ENCODE results near the gene C1orf185.
A peak's percentile ranks its signal among the peaks of the same experiment; 100 is the strongest.
"Not testable (repeated sequence)": the region's sequence is repeated elsewhere in the genome, so short reads cannot be mapped to it uniquely, and the experiment has no call there.

The C1orf185 gene

DNA sequence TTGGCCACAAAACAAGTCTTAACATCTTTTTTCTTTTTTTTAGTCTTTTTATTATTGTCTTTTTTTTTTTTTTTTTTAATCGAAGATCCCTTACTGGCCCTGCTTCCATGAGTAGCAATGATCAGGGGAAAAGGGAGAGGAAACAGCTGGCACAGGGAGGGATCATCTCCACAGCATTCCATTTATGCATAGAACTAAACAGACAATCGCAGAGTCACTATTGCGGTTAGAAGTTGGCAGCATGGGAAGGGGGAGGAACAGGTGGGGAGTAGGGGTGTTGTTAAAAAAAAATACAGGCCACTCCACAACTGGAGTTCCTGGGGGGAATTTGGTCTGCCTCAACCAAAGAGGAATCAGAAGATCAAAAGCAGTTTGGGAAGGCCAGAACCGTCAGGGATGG lies 55.4 kb downstream of the C1orf185 start:
- Histone ChIP-seq H3K27me3 (ENCODE audit: insufficient read depth, low read length) (no peaks in the 10 kb centered on the region), H3K9me2 (ENCODE audit: low read depth, low read length) (no peaks in the 10 kb centered on the region), H2AFZ (ENCODE audit: low read length) (no peak overlapping the region), H4K20me1 (ENCODE audit: insufficient read depth, low read length) (no peaks in the 10 kb centered on the region), H3K36me3 (ENCODE audit: insufficient read depth, low read length) (no peaks in the 10 kb centered on the region), H3K4me3 (ENCODE audit: low read depth, low read length, poor library complexity, severe bottlenecking) (no peak overlapping the region), H3K79me2 (ENCODE audit: insufficient read depth, low read length) (no peaks in the 10 kb centered on the region), H3F3A (ENCODE audit: insufficient read depth, low read length) (no peaks in the 10 kb centered on the region), H3K4me2 (ENCODE audit: low read length) (peak overlapping the region; percentile 43; the same call in 1 of the 2 replicates), H3K9me3 (ENCODE audit: low read length) (0 out of 2 replicates have a peak, but pooled peaks cover 6% of the 10 kb centered on the region), H3K27ac (ENCODE audit: low read depth, low read length, poor library complexity, severe bottlenecking) (peak overlapping the region; percentile 84), H3K9ac (ENCODE audit: low read length) (peak overlapping the region; percentile 4; the same call in 1 of the 2 replicates), H3K4me1 (ENCODE audit: insufficient read depth, low read length, severe bottlenecking) (peaks cover 19% of the 10 kb centered on the region)
- TF ChIP-seq EZH2 (IDR thresholded peaks at IDR 0.05; ENCODE audit: borderline replicate concordance, low read length), result no peak
- TF ChIP-seq, protein P1, sequence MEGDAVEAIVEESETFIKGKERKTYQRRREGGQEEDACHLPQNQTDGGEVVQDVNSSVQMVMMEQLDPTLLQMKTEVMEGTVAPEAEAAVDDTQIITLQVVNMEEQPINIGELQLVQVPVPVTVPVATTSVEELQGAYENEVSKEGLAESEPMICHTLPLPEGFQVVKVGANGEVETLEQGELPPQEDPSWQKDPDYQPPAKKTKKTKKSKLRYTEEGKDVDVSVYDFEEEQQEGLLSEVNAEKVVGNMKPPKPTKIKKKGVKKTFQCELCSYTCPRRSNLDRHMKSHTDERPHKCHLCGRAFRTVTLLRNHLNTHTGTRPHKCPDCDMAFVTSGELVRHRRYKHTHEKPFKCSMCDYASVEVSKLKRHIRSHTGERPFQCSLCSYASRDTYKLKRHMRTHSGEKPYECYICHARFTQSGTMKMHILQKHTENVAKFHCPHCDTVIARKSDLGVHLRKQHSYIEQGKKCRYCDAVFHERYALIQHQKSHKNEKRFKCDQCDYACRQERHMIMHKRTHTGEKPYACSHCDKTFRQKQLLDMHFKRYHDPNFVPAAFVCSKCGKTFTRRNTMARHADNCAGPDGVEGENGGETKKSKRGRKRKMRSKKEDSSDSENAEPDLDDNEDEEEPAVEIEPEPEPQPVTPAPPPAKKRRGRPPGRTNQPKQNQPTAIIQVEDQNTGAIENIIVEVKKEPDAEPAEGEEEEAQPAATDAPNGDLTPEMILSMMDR (IDR thresholded peaks at IDR 0.05; ENCODE audit: low read length), result no peak

DNA sequence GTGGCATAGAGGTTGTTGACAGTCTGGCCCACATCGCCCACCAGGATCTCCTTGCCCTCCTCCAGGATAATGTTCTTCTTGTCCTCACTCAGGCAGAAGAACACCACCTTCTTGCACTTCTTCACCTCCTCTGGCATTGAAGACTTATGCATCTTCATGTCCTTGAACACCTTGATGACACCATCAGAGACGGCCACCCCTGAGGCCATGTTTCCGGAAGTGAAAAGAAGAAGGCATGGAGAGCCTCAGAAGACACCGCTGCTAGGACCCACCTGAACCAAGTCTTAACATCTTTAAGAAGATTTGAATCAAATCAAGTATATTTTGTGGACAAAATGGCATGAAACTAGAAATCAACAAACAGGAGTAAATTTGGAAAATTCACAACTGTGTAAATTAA lies 56.2 kb downstream of the C1orf185 start:
- H3K4me1 ChIP-seq (ENCODE audit: insufficient read depth, low read length, severe bottlenecking), result peaks cover 19% of the 10 kb centered on the region
- H3K4me3 ChIP-seq (ENCODE audit: low read depth, low read length, poor library complexity, severe bottlenecking), result no peak overlapping the region
- no peak overlapping the region for H2AFZ ChIP-seq (ENCODE audit: low read length)
- H3K27ac ChIP-seq (ENCODE audit: low read depth, low read length, poor library complexity, severe bottlenecking), result peak overlapping the region; percentile 84
- no peak overlapping the region for H3K9ac ChIP-seq (ENCODE audit: low read length)
- H4K20me1 ChIP-seq (ENCODE audit: insufficient read depth, low read length), result no peaks in the 10 kb centered on the region
- H3K4me2 ChIP-seq (ENCODE audit: low read length), result no peak overlapping the region
- H3K9me3 ChIP-seq (ENCODE audit: low read length), result 0 out of 2 replicates have a peak, but pooled peaks cover 6% of the 10 kb centered on the region
- TF ChIP-seq, protein P1 (IDR thresholded peaks at IDR 0.05; ENCODE audit: low read length), result no peak
- TF ChIP-seq EZH2 (IDR thresholded peaks at IDR 0.05; ENCODE audit: borderline replicate concordance, low read length), result no peak
- no peaks in the 10 kb centered on the region for H3K27me3 ChIP-seq (ENCODE audit: insufficient read depth, low read length)
- no peaks in the 10 kb centered on the region for H3K36me3 ChIP-seq (ENCODE audit: insufficient read depth, low read length)
- no peaks in the 10 kb centered on the region for H3K9me2 ChIP-seq (ENCODE audit: low read depth, low read length)
- no peaks in the 10 kb centered on the region for H3F3A ChIP-seq (ENCODE audit: insufficient read depth, low read length)
- no peaks in the 10 kb centered on the region for H3K79me2 ChIP-seq (ENCODE audit: insufficient read depth, low read length)

- not testable (repeated sequence) for H3K9me3 ChIP-seq (ENCODE audit: low read length); H3K36me3 ChIP-seq (ENCODE audit: insufficient read depth, low read length); H4K20me1 ChIP-seq (ENCODE audit: insufficient read depth, low read length); H3K4me1 ChIP-seq (ENCODE audit: insufficient read depth, low read length, severe bottlenecking); H2AFZ ChIP-seq (ENCODE audit: low read length); H3K27me3 ChIP-seq (ENCODE audit: insufficient read depth, low read length); H3F3A ChIP-seq (ENCODE audit: insufficient read depth, low read length); H3K9me2 ChIP-seq (ENCODE audit: low read depth, low read length); H3K27ac ChIP-seq (ENCODE audit: low read depth, low read length, poor library complexity, severe bottlenecking); H3K4me2 ChIP-seq (ENCODE audit: low read length); H3K79me2 ChIP-seq (ENCODE audit: insufficient read depth, low read length); H3K9ac ChIP-seq (ENCODE audit: low read length); H3K4me3 ChIP-seq (ENCODE audit: low read depth, low read length, poor library complexity, severe bottlenecking)
Measured at GRCh38 chr1:51162560-51162959, 60.5 kb downstream of the C1orf185 start.

- Histone ChIP-seq H4K20me1 (ENCODE audit: insufficient read depth, low read length) (no peaks in the 10 kb centered on the region), H3K27ac (ENCODE audit: low read depth, low read length, poor library complexity, severe bottlenecking) (no peak overlapping the region), H3K4me2 (ENCODE audit: low read length) (no peak overlapping the region), H3F3A (ENCODE audit: insufficient read depth, low read length) (no peaks in the 10 kb centered on the region), H3K79me2 (ENCODE audit: insufficient read depth, low read length) (no peaks in the 10 kb centered on the region), H3K4me3 (ENCODE audit: low read depth, low read length, poor library complexity, severe bottlenecking) (no peak overlapping the region), H2AFZ (ENCODE audit: low read length) (no peak overlapping the region; the same call in 1 of the 2 replicates), H3K9me3 (ENCODE audit: low read length) (no peaks in the 10 kb centered on the region), H3K36me3 (ENCODE audit: insufficient read depth, low read length) (no peaks in the 10 kb centered on the region), H3K4me1 (ENCODE audit: insufficient read depth, low read length, severe bottlenecking) (no peaks in the 10 kb centered on the region), H3K27me3 (ENCODE audit: insufficient read depth, low read length) (no peaks in the 10 kb centered on the region), H3K9ac (ENCODE audit: low read length) (no peak overlapping the region), H3K9me2 (ENCODE audit: low read depth, low read length) (no peaks in the 10 kb centered on the region)
- no peak for TF ChIP-seq EZH2 (IDR thresholded peaks at IDR 0.05; ENCODE audit: borderline replicate concordance, low read length)
- TF ChIP-seq, protein P1 (IDR thresholded peaks at IDR 0.05; ENCODE audit: low read length), result no peak
Measured at GRCh38 chr1:51165540-51165939, 63.5 kb downstream of the C1orf185 start.
